ENCODE results near the gene COX5A. TPM values are rescaled to one million over a fixed set of nuclear protein-coding genes. Genes with fewer than 3 reads are reported as not detected.

The COX5A gene
- 10 to 100 TPM; 55.6 to 73.8 (median 58.3) TPM for total RNA-seq

- intact Hi-C loops (cut with DNase I; ENCODE audit: low total_unique reads) = no loop called here
- TF ChIP-seq POLR2AphosphoS5 (IDR thresholded peaks at IDR 0.05) = peak; percentile 62 to 75 (median 73)
- TF ChIP-seq, protein P1, sequence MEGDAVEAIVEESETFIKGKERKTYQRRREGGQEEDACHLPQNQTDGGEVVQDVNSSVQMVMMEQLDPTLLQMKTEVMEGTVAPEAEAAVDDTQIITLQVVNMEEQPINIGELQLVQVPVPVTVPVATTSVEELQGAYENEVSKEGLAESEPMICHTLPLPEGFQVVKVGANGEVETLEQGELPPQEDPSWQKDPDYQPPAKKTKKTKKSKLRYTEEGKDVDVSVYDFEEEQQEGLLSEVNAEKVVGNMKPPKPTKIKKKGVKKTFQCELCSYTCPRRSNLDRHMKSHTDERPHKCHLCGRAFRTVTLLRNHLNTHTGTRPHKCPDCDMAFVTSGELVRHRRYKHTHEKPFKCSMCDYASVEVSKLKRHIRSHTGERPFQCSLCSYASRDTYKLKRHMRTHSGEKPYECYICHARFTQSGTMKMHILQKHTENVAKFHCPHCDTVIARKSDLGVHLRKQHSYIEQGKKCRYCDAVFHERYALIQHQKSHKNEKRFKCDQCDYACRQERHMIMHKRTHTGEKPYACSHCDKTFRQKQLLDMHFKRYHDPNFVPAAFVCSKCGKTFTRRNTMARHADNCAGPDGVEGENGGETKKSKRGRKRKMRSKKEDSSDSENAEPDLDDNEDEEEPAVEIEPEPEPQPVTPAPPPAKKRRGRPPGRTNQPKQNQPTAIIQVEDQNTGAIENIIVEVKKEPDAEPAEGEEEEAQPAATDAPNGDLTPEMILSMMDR (IDR thresholded peaks at IDR 0.05) = peak in 1 of 3 donors; percentile 14
- TF ChIP-seq POLR2A (IDR thresholded peaks at IDR 0.05) = no peak
- peak within 1 kb of the TSS; percentile 88 to 98 (median 96) for H3K4me3 ChIP-seq
- DNase-seq (ENCODE audit: low spot score in 2 of 2) = peak; percentile 88 to 95
- H3K4me1 ChIP-seq = no peaks in the 10 kb centered on the region
- H3K27ac ChIP-seq = peak within 1 kb of the TSS; percentile 93
- no peaks in the 10 kb centered on the region for H3K36me3 ChIP-seq
- no peaks in the 10 kb centered on the region for H3K27me3 ChIP-seq
- H3K9me3 ChIP-seq = no peaks in the 10 kb centered on the region
Measured at GRCh38 chr15:74937590-74938371, at the start of gene COX5A. COX5A (minus strand) TSS chr15:74938073; CDS start chr15:74938014, 59 bp downstream.

DNA sequence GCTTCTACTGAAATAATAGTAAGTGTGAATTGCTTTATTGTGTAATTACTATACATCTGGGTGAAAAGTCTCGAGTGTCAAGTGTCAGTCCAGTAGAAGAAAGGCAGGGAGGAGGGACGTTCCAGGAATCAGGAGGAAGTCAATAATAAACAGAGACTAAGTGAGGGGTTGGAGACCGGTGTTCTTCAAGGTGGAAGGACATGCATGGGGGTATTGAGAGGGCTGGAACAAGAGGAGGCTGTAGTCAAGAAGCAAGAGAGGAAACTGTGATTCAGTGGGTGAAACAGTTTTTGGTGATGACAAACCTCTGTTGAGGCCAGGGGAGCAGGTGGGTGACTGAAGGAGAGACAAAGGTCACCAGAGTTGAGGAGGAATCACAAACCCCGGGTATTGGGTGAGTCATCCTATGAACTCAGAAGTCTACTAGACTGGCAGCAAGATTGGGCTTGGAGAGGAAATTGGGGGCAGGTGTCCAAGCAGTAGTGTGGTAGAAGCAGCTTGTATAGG is 45.9 kb upstream of the COX5A start:
- Histone ChIP-seq H3K4me3 (no peak overlapping the region), H3K27me3 (no peaks in the 10 kb centered on the region), H3K9me3 (no peaks in the 10 kb centered on the region), H3K4me1 (no peaks in the 10 kb centered on the region), H3K27ac (no peak overlapping the region), H3K36me3 (no peaks in the 10 kb centered on the region)
- intact Hi-C loops (cut with DNase I; ENCODE audit: low total_unique reads) = loop anchor here (10.0 kb wide), 1 partner anchor 1011 kb away; no protein-coding TSS in a partner anchor
- no peak for DNase-seq (ENCODE audit: low spot score in 2 of 2)
- TF ChIP-seq, protein P1 (IDR thresholded peaks at IDR 0.05) = no peak
- TF ChIP-seq POLR2AphosphoS5 (IDR thresholded peaks at IDR 0.05) (no peak), POLR2A (IDR thresholded peaks at IDR 0.05) (no peak)

- no peaks in the 10 kb centered on the region for H3K4me1 ChIP-seq
- intact Hi-C loops (cut with DNase I; ENCODE audit: low total_unique reads) = loop anchor here (10.0 kb wide), 1 partner anchor 1013 kb away; no protein-coding TSS in a partner anchor
Measured at GRCh38 chr15:74982183-74982582, 44.3 kb upstream of the COX5A start.

GRCh38 chr15:74978503-74978902 is 40.6 kb upstream of the COX5A start:
- Histone ChIP-seq H3K9me3 (no peaks in the 10 kb centered on the region), H3K36me3 (no peaks in the 10 kb centered on the region), H3K4me1 (no peaks in the 10 kb centered on the region), H3K27me3 (no peaks in the 10 kb centered on the region), H3K4me3 (no peak overlapping the region), H3K27ac (no peak overlapping the region)
- TF ChIP-seq POLR2A (IDR thresholded peaks at IDR 0.05) (no peak), POLR2AphosphoS5 (IDR thresholded peaks at IDR 0.05) (no peak)
- TF ChIP-seq, protein P1 (IDR thresholded peaks at IDR 0.05) = no peak
- DNase-seq (ENCODE audit: low spot score in 2 of 2) = no peak
- intact Hi-C loops (cut with DNase I; ENCODE audit: low total_unique reads) = no loop called here

More at GRCh38 chr15:74982183-74982582, 44.3 kb upstream of the COX5A start:
- Histone ChIP-seq H3K36me3 (no peaks in the 10 kb centered on the region), H3K27me3 (no peaks in the 10 kb centered on the region), H3K27ac (no peak overlapping the region), H3K4me3 (no peak overlapping the region), H3K9me3 (no peaks in the 10 kb centered on the region)
- TF ChIP-seq, protein P1 (IDR thresholded peaks at IDR 0.05) = no peak
- TF ChIP-seq POLR2AphosphoS5 (IDR thresholded peaks at IDR 0.05) = no peak
- TF ChIP-seq POLR2A (IDR thresholded peaks at IDR 0.05) = no peak
- no peak for DNase-seq (ENCODE audit: low spot score in 2 of 2)

DNA sequence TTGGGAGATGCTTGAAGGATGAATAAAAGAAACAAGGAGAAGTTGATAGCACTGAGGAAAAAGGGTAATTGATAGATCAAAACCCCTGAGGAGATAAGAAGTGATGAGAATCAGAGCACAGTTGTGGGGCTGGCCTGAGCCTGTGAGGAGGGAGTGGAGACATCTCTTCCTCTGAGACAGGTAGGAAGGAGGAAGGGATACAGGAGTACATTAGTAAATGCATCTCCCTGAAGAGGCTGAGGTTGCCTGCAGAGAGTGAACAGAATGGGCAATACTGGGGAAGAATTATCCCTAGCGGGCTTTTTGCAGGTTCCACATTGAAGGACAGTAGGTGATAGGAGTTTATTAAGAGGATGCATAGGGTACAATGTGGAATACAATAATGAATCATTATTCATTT is 40.2 kb upstream of the COX5A start:
- no peaks in the 10 kb centered on the region for H3K36me3 ChIP-seq
- H3K27me3 ChIP-seq = no peaks in the 10 kb centered on the region
- DNase-seq (ENCODE audit: low spot score in 2 of 2) = no peak
- H3K27ac ChIP-seq = no peak overlapping the region
- intact Hi-C loops (cut with DNase I; ENCODE audit: low total_unique reads) = no loop called here
- no peaks in the 10 kb centered on the region for H3K9me3 ChIP-seq
- no peak for TF ChIP-seq POLR2A (IDR thresholded peaks at IDR 0.05)
- no peak for TF ChIP-seq POLR2AphosphoS5 (IDR thresholded peaks at IDR 0.05)
- TF ChIP-seq, protein P1 (IDR thresholded peaks at IDR 0.05) = no peak
- H3K4me3 ChIP-seq = no peak overlapping the region
- no peaks in the 10 kb centered on the region for H3K4me1 ChIP-seq

All from breast epithelium (tissue), 4 donors.